BE2C (cell line): Measurements from ENCODE around the gene GRIK4.

Experiments
- DNase-seq: peaks from one replicate; pipeline ENCODE4 v3.0.0-alpha.2; 2020
- H3K27me3 ChIP-seq: fragments of 250-450 bp; sonication (Bioruptor Pico); 2 replicates; pipeline ENCODE4 v1.5.1; 2020; ENCODE audit warnings: mild to moderate bottlenecking
- H3K36me3 ChIP-seq: fragments of 250-450 bp; sonication (Bioruptor Pico); 2 replicates; pipeline ENCODE4 v1.5.1; 2020; ENCODE audit warnings: mild to moderate bottlenecking
- H3K4me1 ChIP-seq: fragments of 250-450 bp; sonication (Bioruptor Pico); 2 replicates; pipeline ENCODE4 v1.5.1; 2020
- H3K4me3 ChIP-seq: 2 replicates; pipeline ENCODE4 v1.5.1; 2011; ENCODE audit warnings: low read depth, low read length
- H3K9me3 ChIP-seq: fragments of 250-450 bp; sonication (Bioruptor Pico); 2 replicates; pipeline ENCODE4 v1.5.1; 2020
- TF ChIP-seq, protein P1 (sequence below): IDR thresholded peaks from 2 replicates; pipeline ENCODE4 v1.5.1; 2012; ENCODE audit warnings: mild to moderate bottlenecking, low read depth, low read length

Gene GRIK4

GRCh38 chr11:120789391-120789790 is 277.8 kb downstream of the GRIK4 start:
- no peaks in the 10 kb centered on the region; the same call in 1 of the 2 replicates for H3K9me3 ChIP-seq
- DNase-seq, result no peak
- H3K4me1 ChIP-seq, result peaks cover 5% of the 10 kb centered on the region; the same call in 1 of the 2 replicates
- TF ChIP-seq, protein P1, sequence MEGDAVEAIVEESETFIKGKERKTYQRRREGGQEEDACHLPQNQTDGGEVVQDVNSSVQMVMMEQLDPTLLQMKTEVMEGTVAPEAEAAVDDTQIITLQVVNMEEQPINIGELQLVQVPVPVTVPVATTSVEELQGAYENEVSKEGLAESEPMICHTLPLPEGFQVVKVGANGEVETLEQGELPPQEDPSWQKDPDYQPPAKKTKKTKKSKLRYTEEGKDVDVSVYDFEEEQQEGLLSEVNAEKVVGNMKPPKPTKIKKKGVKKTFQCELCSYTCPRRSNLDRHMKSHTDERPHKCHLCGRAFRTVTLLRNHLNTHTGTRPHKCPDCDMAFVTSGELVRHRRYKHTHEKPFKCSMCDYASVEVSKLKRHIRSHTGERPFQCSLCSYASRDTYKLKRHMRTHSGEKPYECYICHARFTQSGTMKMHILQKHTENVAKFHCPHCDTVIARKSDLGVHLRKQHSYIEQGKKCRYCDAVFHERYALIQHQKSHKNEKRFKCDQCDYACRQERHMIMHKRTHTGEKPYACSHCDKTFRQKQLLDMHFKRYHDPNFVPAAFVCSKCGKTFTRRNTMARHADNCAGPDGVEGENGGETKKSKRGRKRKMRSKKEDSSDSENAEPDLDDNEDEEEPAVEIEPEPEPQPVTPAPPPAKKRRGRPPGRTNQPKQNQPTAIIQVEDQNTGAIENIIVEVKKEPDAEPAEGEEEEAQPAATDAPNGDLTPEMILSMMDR, result no peak
- H3K36me3 ChIP-seq, result no peaks in the 10 kb centered on the region
- no peaks in the 10 kb centered on the region for H3K27me3 ChIP-seq
- H3K4me3 ChIP-seq, result no peak overlapping the region

DNA sequence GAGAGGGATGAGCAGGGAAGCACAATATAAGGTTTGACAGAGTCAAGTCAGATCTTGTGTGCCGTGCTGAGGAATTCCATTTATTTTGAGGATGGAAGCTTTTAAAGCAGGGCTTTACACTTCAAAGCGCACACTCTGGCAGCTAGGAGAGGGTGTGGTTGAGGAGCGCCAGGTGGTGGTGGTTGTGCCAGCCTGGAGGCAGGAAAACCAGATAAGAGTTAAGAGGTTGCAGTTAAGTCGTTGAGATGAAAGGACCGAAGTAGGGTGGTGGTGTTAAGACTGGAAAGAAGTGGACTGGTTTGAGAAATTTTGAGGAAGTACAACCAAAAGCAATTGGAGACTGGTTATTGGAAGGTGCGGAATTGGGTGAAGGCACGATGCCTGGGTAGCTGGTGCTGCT is 280.8 kb downstream of the GRIK4 start:
- H3K36me3 ChIP-seq, result no peaks in the 10 kb centered on the region
- no peaks in the 10 kb centered on the region; the same call in 1 of the 2 replicates for H3K9me3 ChIP-seq
- no peaks in the 10 kb centered on the region for H3K27me3 ChIP-seq
- no peaks in the 10 kb centered on the region for H3K4me1 ChIP-seq
- no peak overlapping the region for H3K4me3 ChIP-seq
- DNase-seq, result no peak
- TF ChIP-seq, protein P1, result no peak

GRCh38 chr11:120793150-120793549 is 281.6 kb downstream of the GRIK4 start:
- TF ChIP-seq, protein P1, result no peak
- no peak overlapping the region for H3K4me3 ChIP-seq
- no peak for DNase-seq
- no peaks in the 10 kb centered on the region; the same call in 1 of the 2 replicates for H3K9me3 ChIP-seq
- H3K36me3 ChIP-seq, result no peaks in the 10 kb centered on the region
- H3K4me1 ChIP-seq, result no peaks in the 10 kb centered on the region
- H3K27me3 ChIP-seq, result no peaks in the 10 kb centered on the region

DNA sequence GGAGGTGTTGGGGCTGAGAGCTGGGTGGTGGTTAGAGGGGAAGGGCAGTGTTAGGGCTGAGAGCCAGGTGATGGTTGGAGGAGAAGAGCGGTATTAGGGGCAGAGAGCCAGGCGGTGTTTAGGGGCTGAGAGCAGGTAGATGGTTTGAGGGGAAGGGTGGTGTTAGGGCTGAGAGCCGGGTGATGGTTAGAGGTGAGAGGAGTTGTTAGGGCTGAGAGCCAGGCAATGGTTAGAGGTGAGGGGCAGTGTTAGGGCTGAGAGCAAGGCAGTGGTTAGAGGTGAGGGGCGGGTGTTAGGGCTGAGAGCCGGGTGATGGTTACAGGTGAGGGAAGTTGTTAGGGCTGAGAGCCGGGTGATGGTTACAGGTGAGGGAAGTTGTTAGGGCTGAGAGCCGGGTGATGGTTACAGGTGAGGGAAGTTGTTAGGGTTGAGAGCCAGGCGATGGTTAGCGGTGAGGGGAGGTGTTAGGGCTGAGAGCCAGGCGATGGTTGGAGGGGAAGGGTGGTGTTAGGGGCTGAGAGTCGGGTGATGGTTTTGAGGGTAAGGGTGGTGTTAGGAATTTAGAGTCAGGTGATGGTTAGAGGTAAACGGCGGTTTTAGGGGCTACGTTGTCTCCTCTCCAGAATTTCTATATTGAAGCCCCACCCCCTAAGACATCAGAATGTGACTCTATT is 282.4 kb downstream of the GRIK4 start:
- TF ChIP-seq, protein P1, result no peak
- H3K9me3 ChIP-seq, result no peaks in the 10 kb centered on the region; the same call in 1 of the 2 replicates
- no peak overlapping the region for H3K4me3 ChIP-seq
- no peaks in the 10 kb centered on the region for H3K27me3 ChIP-seq
- H3K4me1 ChIP-seq, result no peaks in the 10 kb centered on the region
- DNase-seq, result no peak
- H3K36me3 ChIP-seq, result no peaks in the 10 kb centered on the region

- H3K4me3 ChIP-seq, result no peak overlapping the region
- no peaks in the 10 kb centered on the region for H3K27me3 ChIP-seq
- no peaks in the 10 kb centered on the region for H3K36me3 ChIP-seq
- no peaks in the 10 kb centered on the region; the same call in 1 of the 2 replicates for H3K9me3 ChIP-seq
- no peak for DNase-seq
- TF ChIP-seq, protein P1, result no peak
- no peaks in the 10 kb centered on the region for H3K4me1 ChIP-seq
Measured at GRCh38 chr11:120794748-120795147, 283.2 kb downstream of the GRIK4 start.

DNA sequence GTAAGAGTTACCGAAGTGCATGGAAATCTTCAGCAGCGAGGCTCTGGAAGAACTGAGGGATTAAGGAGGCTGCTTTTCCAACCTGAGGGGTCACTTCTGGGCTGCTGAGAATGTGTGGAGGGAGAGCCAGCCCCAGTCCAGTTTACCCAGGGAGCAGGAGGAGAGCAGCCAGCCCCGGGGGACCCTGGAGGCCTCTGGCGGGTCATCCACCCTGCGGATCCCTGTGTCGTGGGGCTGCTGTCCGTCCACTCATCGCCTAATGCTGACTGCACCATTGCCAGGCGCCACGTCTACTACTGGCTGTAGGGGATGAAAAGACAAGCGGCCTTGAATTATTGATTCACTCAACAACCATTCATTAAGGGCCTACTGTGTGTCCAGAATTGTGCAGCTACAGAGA is 283.6 kb downstream of the GRIK4 start:
- H3K36me3 ChIP-seq, result no peaks in the 10 kb centered on the region

More for the DNA sequence above, 283.6 kb downstream of the GRIK4 start:
- Histone ChIP-seq H3K4me1 (no peaks in the 10 kb centered on the region), H3K9me3 (no peaks in the 10 kb centered on the region; the same call in 1 of the 2 replicates), H3K27me3 (no peaks in the 10 kb centered on the region), H3K4me3 (no peak overlapping the region)
- DNase-seq, result no peak
- TF ChIP-seq, protein P1, result no peak
